Inflammatory macrophage treated with lipopolysaccharide for 4 hours (primary cell): ENCODE measurements around the gene TMF1.

Source experiments
- DNase-seq: peaks from one replicate; pipeline ENCODE4 v3.0.0-alpha.2; 2020

The TMF1 gene

DNA sequence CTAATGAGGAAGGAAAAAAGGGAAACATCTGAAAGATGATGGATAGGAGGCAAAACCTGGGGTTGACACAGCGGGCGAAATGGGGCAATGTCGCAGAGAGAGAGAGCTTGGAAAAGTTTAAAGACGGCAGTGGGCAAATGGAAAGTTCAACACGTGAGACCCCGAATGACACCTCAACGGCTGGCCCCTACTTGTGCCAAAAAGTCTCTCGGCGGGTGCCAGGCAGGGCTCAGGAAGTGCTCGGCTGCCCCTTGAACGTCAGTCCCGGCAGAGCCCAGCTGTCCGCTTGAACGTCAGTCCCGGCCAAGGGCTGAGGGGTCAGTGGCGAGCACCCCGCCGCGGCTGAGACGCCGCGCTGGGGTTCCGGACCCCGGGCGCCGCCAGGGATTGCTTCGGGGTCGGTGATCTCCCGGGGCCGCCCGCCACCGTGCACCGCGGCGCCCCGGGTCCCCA is 39.3 kb downstream of the TMF1 start:
- peak; percentile 58 for DNase-seq

DNA sequence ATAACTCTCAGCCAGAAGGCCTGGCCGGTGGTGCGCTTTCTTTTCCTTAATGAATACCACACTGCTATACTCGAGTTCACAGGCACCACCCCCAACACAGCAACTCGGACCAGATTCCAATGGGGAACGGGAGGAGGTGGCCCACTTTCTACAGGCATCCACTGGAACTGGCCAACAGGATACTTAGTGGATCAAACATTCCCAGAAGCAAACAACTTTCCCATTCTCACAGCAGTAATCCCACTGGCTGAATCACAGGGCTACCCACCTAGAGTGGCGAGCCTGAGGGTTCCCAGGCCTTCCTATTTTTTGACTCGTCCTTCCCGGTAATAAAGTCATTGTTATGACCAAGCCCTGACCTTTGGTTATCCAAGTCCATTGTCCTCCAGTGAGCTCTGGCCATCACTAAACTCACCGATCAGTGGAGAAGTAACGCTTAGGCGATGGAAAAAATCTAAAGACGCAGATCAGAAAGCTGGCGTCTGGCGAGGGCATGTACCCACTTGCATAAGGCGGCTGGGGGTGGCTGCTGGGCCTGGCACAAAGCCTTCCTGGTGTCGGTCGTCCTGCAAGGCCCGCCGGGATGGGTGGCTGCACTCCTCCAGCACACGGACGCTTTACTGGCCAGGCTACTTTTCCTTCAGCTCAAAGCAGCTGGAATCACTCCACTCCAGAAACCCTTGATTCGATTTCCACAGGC is 39.9 kb downstream of the TMF1 start:
- DNase-seq: no peak

DNA sequence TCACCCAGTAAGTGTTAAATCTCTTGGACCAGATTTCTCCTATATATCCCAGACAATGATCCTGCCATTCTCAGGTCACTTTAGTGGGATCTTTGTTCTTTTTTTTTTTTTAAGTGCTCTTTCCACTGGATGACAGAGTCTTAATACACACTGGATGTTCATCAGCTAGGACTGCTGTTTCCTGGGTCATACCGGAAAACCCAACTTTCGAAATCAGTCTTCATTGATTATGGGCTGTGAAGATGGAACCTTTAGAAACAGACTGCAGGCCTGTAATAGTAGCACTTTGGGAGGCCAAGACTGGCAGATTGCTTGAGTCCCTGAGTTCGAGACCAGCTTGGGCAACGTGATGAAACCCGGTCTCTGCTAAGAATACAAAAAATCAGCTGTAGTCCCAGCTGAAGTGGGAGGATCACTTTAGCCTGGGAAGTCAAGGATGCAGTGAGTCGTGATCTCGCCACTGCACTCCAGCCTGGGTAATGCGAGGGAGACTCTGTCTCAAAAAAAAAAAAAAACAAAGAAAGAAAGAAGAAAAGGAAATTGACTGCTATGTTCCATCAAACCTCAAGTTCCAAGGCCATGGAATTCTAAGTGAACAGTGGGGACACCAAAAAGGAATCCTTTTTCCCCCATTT is 40.9 kb downstream of the TMF1 start:
- DNase-seq: peak; percentile 57

DNA sequence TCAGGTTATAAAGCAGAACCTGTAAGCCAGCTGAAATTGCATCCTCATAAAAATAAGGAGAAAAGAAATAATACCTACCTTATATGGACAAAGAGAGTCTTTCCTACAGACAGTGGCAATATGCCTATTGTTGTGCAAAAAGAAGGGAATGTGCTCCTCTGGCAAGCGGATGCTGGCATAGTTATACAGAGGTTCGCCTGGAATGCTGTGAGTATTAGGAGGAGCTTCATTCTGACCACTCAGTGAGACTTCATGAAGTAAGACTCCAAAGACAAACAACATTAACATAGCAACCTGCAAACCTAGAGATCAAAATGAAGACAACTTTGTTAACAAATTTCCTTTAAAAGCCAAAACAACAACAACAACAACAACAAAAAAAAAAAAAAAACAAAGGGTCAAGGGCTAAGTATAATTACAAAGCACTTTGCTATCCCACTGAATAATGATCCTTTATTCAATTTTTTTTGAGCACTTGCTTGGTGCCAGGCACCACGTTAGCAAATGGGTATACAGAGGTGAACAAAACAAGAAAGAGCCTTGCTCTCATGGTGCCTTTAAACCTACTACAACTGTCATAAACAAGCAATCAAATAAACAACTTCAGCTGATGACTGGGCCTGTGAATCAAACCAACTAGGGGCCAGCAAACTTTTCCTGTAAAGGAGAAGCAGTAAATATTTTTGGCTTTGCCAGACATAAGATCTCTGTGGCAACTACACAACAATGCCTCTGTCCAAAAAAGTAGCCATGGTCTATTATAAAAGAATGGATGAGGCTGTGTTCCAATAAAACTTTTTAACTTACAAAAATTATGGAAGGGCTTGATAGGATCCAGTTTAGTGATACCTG is 42.3 kb downstream of the TMF1 start:
- DNase-seq: no peak

DNA sequence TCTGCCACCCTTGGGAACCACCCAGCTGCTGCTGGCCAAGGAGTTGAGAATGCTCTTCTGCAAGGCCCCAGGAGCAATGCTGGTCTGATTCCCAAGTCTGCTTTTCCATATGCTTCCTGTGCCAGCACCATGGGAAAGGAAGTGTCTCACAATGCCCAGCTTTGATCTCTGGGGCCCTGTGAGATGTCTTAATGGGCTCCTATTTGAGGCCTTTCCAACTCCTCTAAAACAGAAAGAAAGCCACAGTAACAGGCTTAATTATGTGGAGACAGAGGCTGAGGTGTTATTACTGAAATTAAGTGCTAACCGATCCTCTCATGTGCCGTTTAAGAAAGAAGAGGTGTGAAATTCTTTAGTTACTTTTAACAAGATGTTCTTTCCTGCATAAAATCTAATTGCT is 43.2 kb downstream of the TMF1 start:
- DNase-seq: no peak

DNA sequence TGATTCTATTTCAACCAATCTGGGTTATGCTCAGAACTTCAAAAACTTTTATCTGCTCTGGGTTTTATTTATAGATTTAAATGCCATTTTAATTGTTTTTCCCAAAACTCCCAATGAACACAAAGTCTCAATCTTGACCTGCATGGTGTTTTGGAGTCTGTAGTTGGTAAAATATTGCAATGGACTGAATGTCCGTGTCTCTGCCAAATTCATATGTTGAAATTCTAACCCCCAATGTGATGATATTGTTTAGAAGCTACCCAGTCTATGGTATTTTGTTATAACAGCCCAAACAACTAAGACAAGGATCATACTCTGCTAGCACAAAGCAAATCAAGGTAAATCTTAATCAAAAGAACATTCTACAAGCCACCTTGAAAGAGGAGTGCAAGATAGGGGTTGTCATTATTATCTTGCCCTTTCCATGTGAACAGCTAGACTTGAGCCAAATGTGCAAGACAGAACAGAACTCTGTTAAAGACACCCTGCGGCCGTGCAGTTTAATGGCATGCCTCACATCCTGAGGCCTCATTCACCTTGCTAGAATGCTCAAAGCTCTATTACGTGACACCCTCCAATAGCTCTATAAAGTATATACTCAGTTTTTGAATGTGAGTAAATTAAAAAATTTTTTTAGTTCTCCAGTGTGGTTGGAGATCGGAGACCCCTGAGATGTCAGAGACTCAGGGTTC is 46.2 kb downstream of the TMF1 start:
- no peak for DNase-seq

DNA sequence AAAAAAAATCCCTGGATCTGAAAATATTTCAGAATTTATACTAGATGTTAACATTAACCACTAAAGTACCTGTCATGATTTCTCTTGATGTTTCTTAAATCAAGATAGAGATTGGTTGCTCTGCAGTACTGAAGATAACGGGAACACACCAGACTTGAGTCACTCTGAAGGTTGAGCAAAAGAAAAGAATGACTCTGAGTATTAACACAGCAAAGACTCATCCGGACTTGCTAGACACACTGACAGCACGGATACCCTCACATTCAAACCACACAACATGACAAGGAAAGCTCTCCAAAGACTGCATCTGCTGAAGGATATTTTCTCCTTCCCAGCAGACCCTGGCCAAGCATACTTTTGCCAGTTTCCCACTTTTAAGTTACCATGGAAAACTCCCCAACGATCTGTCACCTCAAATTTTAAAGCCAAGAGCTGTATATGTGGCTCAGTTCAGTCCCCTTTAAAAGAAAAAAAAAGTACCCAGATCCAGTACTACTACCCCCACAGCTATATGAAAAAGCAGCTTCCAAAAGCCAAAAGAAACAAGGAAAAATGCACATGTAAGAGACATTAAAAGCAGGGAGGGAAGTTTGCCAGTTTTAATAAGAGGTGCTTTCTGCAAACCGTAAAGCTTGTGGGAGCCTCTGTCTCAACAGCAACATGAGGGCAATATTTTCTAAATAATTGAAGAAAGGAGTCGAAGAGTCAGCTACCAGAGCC is 46.9 kb downstream of the TMF1 start:
- DNase-seq: no peak

DNA sequence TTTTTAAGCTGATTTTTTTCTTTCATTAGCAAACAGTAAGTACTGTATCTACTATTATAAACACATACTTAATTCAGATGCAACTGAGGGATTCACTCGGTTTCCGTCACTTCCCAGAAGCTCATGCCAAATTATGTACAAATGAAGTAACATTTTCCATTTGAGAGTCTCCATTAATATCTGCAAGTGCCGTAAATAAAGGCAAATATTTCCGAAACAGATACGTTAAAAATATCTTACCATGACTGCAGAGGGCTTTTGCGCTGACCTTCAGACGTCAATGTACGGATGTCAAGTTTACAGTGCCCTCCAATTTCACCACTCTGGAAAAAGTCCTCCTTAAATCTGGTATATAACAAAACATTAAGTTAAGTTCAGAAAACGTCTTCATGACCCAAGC is 48.0 kb downstream of the TMF1 start:
- no peak for DNase-seq

DNA sequence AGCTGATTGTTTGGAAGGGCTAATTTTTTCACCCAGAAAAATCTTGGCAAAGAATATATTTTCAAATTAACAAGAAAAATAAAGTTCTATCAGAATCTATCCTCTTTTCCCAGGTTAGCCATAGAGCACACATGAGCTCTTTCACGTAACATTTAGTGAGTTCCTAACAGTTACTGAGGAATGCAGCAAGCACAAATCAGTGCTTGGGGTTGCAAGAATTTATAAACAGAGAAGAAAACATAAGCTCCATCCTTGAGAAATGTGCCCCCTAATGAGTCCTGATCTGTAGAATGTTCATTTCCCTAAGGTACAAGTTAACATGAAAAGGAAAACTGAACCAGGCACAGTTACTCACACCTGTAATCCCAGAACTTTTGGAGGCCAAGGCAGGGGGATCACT is 52.5 kb downstream of the TMF1 start:
- no peak for DNase-seq

DNA sequence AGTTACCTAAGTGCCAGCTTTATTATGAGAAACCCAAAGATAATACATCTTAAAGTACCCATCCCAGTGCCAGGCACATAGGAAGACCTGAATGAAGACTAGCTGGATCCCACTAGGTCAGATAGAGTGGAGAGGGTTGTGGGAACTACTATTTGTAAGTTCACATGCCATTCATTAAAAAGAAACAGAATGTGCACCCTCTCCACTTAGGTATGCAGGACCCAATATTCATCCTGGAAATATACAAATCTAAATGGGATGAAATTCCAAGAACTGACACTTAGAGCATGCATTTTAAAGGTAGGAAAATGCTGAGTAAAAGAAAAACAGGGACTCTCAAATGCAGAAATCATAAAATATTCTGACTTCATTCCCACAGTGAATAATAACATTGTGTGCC is 53.0 kb downstream of the TMF1 start:
- no peak for DNase-seq

DNA sequence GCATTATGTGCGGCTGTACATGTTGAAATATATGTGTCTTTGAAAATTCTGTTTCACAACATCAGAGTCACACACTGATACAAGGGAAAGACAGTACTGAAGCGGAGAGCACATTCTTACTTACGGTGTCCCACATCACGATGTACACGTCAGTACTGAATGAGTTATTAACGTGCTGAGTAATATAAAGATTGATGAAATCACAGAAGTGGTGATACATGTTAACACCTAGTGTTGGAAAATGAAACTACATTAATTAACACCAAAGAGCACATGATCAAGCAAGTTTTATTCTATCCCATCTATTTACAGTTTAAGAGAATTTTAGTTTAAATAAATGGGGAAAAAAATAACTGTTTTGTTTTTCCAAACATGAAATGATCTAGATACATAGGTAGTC is 54.2 kb downstream of the TMF1 start:
- DNase-seq: peak; percentile 32

DNA sequence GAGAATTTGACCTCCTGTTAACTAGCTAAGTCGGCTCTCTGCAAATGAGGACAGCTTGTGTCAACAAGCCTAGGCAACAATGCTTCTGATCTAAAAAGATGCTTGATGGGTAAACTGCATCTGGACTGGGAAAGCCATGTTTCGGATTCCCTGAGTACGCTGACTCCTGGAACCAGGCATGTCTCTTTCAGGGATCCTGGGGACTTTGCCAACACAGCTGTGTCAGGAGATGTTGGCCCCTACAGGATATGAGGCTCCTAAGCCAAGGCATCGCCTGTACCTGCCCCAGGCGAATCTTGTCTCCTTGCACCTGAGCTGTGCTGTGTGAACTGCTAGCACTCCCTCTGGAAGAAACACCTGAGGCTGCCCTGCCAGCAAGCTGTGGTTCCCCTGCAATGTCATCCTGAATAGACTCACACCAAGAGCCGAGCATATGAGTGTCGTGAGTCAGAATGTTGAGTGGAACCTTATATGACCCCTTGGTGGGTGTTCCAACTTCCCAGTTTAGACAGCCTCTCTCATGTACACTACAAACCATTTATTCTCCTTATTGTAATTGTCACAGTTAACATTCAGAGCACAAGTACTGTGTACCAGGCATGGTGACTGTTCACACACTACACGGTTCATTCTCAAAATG is 55.7 kb downstream of the TMF1 start:
- DNase-seq: peak; percentile 79

DNA sequence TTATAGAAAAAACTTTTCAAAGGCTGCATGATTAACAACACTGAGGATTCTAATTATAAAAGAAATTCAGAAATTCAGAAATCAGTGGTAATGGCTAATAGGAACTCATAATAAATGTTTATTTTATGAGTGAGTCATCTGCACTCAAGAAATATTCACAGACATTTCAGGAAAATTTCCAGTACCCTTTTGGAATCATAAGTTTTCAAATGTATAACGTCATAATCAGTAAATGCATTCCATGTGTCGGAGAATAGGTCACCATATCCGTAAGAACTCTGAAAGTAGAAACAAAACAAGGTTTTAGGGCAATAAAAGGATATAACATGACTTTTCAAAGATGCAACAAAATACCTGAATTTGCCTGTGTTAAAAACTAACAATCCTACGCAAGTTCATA is 63.4 kb downstream of the TMF1 start:
- no peak for DNase-seq

DNA sequence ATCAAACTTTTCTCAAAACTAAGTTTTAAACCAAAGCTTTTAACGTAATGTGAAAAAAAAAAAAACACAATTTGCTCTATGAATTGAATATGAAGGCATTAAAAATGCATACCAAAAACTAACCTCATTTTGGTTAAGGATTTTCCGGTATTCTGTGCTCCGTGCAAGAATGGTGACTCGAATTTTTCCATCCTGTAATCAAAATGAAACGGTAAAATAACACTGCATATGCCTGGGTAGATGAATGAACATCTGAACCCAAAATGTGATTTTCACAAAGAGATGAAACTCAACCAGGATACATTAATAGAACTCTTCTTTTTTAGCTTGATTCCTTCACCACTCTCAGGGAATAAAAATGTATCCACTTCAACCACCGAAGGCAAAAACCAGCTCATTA is 64.8 kb downstream of the TMF1 start:
- no peak for DNase-seq

DNA sequence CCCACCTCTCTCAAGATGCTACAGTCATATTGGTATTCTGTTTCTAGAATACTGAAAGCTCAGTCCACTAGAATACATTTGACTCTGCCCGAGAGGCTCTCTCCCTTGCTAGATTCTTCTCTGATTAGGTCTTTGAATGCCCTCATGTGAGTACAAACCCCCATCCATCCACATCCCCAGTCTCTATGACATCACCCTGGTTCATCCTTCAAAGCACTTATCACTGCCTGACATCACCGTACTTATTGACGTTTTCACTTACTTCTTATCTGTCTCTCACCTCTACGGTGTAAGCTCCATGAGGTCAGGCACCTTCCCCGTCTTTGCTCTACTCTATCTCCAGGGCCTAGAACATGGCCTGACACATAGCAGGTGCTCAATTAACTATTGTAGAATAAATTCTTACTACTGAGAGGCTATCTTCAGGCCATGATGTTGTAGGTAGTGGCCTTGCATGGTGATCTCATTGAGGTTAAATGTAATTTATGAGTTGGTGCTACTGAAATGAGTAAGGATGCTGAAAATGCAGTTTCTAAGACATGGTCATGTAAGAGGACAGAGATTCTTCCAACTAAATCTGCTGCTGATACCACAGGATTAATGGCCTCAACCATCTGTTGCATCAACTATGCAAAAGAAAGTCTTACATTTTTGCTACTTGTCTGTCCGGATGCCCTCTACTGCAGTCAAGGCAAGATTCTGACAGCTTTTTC is 65.5 kb downstream of the TMF1 start:
- no peak for DNase-seq

DNA sequence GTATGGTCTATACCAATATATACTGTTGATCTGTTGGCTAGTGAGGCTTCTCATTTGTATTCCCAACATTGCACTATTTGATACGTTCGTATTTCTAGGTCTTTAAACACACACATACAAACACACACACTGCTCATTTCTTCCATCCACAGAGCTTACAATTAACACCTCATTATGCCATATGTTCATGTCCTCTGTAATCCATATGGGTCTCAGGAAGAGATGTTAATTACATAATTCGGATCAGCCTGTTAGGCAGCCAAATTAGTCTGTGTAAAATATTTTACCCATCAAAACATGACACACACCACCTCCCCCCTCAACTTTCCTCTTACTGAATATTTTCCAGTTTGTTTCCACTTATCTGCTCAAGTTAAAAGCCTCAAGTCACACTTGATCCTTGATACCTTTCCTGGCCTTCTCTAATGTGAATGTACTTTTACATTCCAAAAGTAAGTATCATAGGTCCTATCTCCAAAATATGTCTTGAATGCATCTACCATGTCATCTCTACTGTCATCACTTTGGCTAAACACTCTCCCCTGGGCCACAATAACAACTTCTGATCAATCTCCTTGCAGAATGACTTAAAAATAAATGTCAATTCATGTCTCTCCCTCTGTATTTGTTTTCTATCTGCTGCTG is 66.9 kb downstream of the TMF1 start:
- no peak for DNase-seq

DNA sequence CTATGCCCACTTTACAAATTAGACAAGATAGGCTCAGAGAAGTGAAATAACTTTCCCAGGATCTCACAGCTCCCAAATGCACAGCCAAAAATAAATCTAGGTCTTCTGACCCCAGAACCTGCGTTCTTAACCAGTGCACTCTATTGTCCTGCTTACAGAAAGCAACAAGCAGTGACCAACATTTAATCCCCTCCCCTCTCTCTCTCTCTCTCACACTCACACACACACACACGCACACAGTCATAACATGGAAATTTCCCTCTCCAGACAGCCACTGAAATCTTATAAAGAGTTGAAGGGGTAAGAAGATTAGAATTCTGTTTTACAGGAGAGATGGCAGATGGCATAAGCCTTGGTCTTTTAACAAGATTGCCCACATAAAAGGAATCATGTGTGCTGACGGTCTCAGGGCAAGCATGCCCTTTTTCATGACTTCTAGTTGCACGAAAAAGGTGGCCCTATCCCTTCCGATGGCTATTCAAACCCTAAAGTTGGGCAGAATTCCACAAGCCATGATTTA is 68.1 kb downstream of the TMF1 start:
- DNase-seq: no peak

DNA sequence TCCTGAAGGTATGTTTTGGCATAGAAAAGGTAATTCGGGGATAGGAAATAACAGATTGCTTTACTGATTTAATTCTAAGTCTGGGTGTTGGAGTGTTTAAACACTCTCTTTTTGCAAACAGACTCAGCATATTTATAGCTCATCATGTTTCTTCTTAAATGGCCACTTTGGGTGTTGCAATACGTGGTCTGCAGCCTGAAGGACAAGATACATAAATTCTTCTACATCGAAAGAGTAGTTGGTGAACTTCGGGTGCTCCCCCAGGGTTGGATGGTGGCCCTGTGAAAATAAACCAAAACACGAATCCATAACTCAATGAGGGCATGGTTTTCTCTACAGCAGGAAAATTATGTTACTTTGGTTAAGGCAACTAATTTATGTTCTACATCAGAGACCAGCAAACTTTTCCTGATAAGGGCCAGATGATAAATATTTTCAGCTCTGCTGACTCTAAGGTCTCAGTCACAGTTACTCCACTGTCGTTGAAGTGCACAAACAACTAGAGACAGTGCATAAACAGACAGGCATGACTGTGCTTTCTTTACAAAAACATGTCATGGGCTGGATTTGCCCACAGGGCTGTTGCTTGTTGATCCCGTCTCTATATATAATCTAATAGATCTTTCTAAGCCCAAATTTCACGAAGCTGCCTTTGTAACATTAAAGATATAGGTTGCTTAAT is 74.5 kb downstream of the TMF1 start:
- no peak for DNase-seq

DNA sequence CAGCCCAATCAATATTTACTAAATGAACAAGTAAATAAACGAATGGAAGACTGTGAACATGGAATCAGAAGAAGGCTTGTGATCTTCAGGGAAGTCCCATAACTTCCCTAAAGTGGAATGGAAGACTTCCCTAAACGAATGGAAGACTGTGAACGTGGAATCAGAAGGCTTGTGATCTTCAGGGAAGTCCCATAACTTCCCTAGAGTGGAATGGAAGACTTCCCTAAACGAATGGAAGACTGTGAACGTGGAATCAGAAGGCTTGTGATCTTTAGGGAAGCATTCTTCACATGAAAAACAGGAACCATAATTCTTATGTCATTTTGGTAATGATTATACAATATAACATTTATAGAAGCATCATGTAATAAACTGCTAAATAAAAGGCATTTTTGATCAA is 77.4 kb downstream of the TMF1 start:
- peak; percentile 92 for DNase-seq

DNA sequence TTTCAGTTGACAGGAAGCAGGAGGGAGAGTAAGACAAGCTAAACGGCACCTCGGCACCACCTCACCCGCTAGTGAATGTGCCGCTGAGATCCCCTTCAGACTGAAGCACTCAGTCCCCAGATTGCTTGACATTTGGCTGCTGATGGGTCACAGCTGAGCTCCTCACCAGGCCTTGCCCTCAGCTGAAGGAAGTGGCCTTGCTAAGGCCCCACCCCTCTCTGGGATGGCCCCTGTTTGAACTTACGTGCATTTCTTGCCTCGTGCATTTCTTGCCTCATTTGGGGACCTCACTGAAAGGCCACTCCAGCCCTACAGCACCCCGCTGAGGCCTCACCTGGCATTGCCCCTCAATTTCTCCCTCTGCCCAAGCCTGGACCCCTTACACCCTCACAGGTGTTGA is 78.5 kb downstream of the TMF1 start:
- DNase-seq: peak; percentile 72
